Muscle layer of duodenum (tissue), 2 donors: Measurements from ENCODE around the gene TUBB2A.

Experiments used
- H3K27ac ChIP-seq: one replicate; pipeline ENCODE4 v1.7.0; 2013; ENCODE audit warnings: mild to moderate bottlenecking, low read length
- H3K27me3 ChIP-seq: one replicate; pipeline ENCODE4 v1.7.0; 2013; ENCODE audit warnings: low read depth, mild to moderate bottlenecking, control low read depth, low read length
- H3K36me3 ChIP-seq, 2 donors: one replicate each; pipeline ENCODE4 v1.7.0; 2013; ENCODE audit warnings: low read length in 2 of 2, control low read depth in 1 of 2, mild to moderate bottlenecking in 1 of 2; ENCODE audit not compliant: insufficient read depth in 2 of 2, control insufficient read depth in 1 of 2
- H3K4me1 ChIP-seq, 2 donors: one replicate each; pipeline ENCODE4 v1.7.0; 2013; ENCODE audit warnings: low read length in 2 of 2, mild to moderate bottlenecking in 2 of 2, control low read depth in 1 of 2, moderate library complexity in 1 of 2; ENCODE audit not compliant: insufficient read depth in 2 of 2, control insufficient read depth in 1 of 2
- H3K4me3 ChIP-seq, 2 donors: one replicate each; pipeline ENCODE4 v1.7.0; 2013; ENCODE audit warnings: low read length in 2 of 2, low read depth in 1 of 2, mild to moderate bottlenecking in 1 of 2
- H3K9me3 ChIP-seq, 2 donors: one replicate each; pipeline ENCODE4 v1.7.0; 2013; ENCODE audit warnings: low read length in 2 of 2, control low read depth in 1 of 2, mild to moderate bottlenecking in 1 of 2; ENCODE audit not compliant: control insufficient read depth in 1 of 2
- donor health status: healthy.

TUBB2A gene

GRCh38 chr6:3135668-3136291, 21.6 kb downstream of the TUBB2A start:
- no peaks in the 10 kb centered on the region for H3K9me3 ChIP-seq
- H3K4me3 ChIP-seq, result no peak overlapping the region
- peaks cover 24 to 48% of the 10 kb centered on the region in 2 donors for H3K36me3 ChIP-seq
- H3K4me1 ChIP-seq, result peaks cover 0 to 12% of the 10 kb centered on the region in 2 donors
- H3K27ac ChIP-seq, result no peak overlapping the region
- H3K27me3 ChIP-seq, result no peaks in the 10 kb centered on the region

GRCh38 chr6:3133515-3133914, 23.8 kb downstream of the TUBB2A start:
- Histone ChIP-seq H3K4me1 (no peaks in the 10 kb centered on the region), H3K9me3 (no peaks in the 10 kb centered on the region), H3K27me3 (no peaks in the 10 kb centered on the region), H3K4me3 (no peak overlapping the region), H3K27ac (no peak overlapping the region), H3K36me3 (peaks cover 32 to 57% of the 10 kb centered on the region in 2 donors)

GRCh38 chr6:3131695-3132094, 25.6 kb downstream of the TUBB2A start:
- no peaks in the 10 kb centered on the region for H3K9me3 ChIP-seq
- H3K4me1 ChIP-seq, result no peaks in the 10 kb centered on the region
- H3K4me3 ChIP-seq, result no peak overlapping the region
- H3K27ac ChIP-seq, result no peak overlapping the region
- no peaks in the 10 kb centered on the region for H3K27me3 ChIP-seq
- peaks cover 26 to 43% of the 10 kb centered on the region in 2 donors for H3K36me3 ChIP-seq

- Histone ChIP-seq H3K27ac (no peak overlapping the region), H3K4me1 (no peaks in the 10 kb centered on the region), H3K4me3 (no peak overlapping the region), H3K9me3 (no peaks in the 10 kb centered on the region), H3K36me3 (peaks cover 17 to 37% of the 10 kb centered on the region in 2 donors), H3K27me3 (no peaks in the 10 kb centered on the region)
Measured at GRCh38 chr6:3128356-3129108, 28.8 kb downstream of the TUBB2A start.

GRCh38 chr6:3125815-3126214, 31.5 kb downstream of the TUBB2A start:
- H3K9me3 ChIP-seq, result no peaks in the 10 kb centered on the region
- H3K36me3 ChIP-seq, result peaks cover 12 to 17% of the 10 kb centered on the region in 2 donors
- no peak overlapping the region for H3K4me3 ChIP-seq
- no peaks in the 10 kb centered on the region for H3K4me1 ChIP-seq
- H3K27ac ChIP-seq, result no peak overlapping the region
- H3K27me3 ChIP-seq, result no peaks in the 10 kb centered on the region

- peaks cover 4 to 8% of the 10 kb centered on the region in 2 donors for H3K36me3 ChIP-seq
Measured at GRCh38 chr6:3124667-3125066, 32.7 kb downstream of the TUBB2A start.

GRCh38 chr6:3122823-3123182, 34.5 kb downstream of the TUBB2A start:
- H3K4me1 ChIP-seq, result peaks cover 0 to 9% of the 10 kb centered on the region in 2 donors
- H3K9me3 ChIP-seq, result no peaks in the 10 kb centered on the region
- no peak overlapping the region for H3K27ac ChIP-seq
- no peaks in the 10 kb centered on the region for H3K27me3 ChIP-seq
- H3K4me3 ChIP-seq, result no peak overlapping the region
- no peaks in the 10 kb centered on the region for H3K36me3 ChIP-seq

More at GRCh38 chr6:3124667-3125066, 32.7 kb downstream of the TUBB2A start:
- Histone ChIP-seq H3K4me3 (no peak overlapping the region), H3K27ac (no peak overlapping the region), H3K4me1 (peaks cover 0 to under 1% of the 10 kb centered on the region in 2 donors), H3K9me3 (no peaks in the 10 kb centered on the region), H3K27me3 (no peaks in the 10 kb centered on the region)

- Histone ChIP-seq H3K4me1 (peaks cover 0 to 14% of the 10 kb centered on the region in 2 donors), H3K27ac (no peak overlapping the region), H3K36me3 (no peaks in the 10 kb centered on the region), H3K4me3 (no peak overlapping the region), H3K27me3 (no peaks in the 10 kb centered on the region), H3K9me3 (no peaks in the 10 kb centered on the region)
Measured at GRCh38 chr6:3120765-3121089, 36.6 kb downstream of the TUBB2A start.

GRCh38 chr6:3119040-3119723, 38.2 kb downstream of the TUBB2A start:
- Histone ChIP-seq H3K4me3 (peak overlapping the region; percentile 75 to 82), H3K27ac (peak overlapping the region; percentile 54)

GRCh38 chr6:3118353-3119039, 38.8 kb downstream of the TUBB2A start, which contains the start of gene BPHL:
TSS of gene BPHL (plus strand) at chr6:3118711. CDS start at chr6:3118741, 30 bp downstream.
- Histone ChIP-seq H3K36me3 (peaks cover 12 to 21% of the 10 kb centered on the region in 2 donors), H3K4me3 (peak within 1 kb of the TSS; percentile 75 to 82)

More at GRCh38 chr6:3119040-3119723, 38.2 kb downstream of the TUBB2A start:
- no peaks in the 10 kb centered on the region for H3K9me3 ChIP-seq
- H3K36me3 ChIP-seq, result peaks cover 7 to 14% of the 10 kb centered on the region in 2 donors
- H3K4me1 ChIP-seq, result peaks cover 0 to 14% of the 10 kb centered on the region in 2 donors
- H3K27me3 ChIP-seq, result no peaks in the 10 kb centered on the region

GRCh38 chr6:3117912-3118352, 39.4 kb downstream of the TUBB2A start:
- Histone ChIP-seq H3K9me3 (no peaks in the 10 kb centered on the region), H3K27me3 (no peaks in the 10 kb centered on the region), H3K4me1 (peaks cover 0 to 14% of the 10 kb centered on the region in 2 donors), H3K36me3 (peaks cover 14 to 26% of the 10 kb centered on the region in 2 donors), H3K27ac (peak overlapping the region; percentile 65), H3K4me3 (peak overlapping the region; percentile 75 to 82)

More at GRCh38 chr6:3118353-3119039, 38.8 kb downstream of the TUBB2A start, which contains the start of gene BPHL:
- no peaks in the 10 kb centered on the region for H3K9me3 ChIP-seq
- H3K27ac ChIP-seq, result peak within 1 kb of the TSS; percentile 65
- peaks cover 0 to 14% of the 10 kb centered on the region in 2 donors for H3K4me1 ChIP-seq
- H3K27me3 ChIP-seq, result no peaks in the 10 kb centered on the region
